ENCODE results near the gene ENTPD7.
"Not testable (repeated sequence)": the region's sequence is repeated elsewhere in the genome, so short reads cannot be mapped to it uniquely, and the experiment has no call there.

Gene ENTPD7

GRCh38 chr10:99695761-99696160 lies 36.5 kb downstream of the ENTPD7 start:
- FAIRE-seq, result no peak

- FAIRE-seq, result no peak
Measured at GRCh38 chr10:99698504-99699080, 39.3 kb downstream of the ENTPD7 start.

- FAIRE-seq, result no peak
Measured at GRCh38 chr10:99700649-99701048, 41.3 kb downstream of the ENTPD7 start.

GRCh38 chr10:99708428-99709012 lies 49.2 kb downstream of the ENTPD7 start:
- no peak for FAIRE-seq

GRCh38 chr10:99709480-99710229 lies 50.3 kb downstream of the ENTPD7 start:
- no peak for FAIRE-seq

- FAIRE-seq, result peak; percentile 93
Measured at GRCh38 chr10:99711129-99711719, 51.9 kb downstream of the ENTPD7 start.

- FAIRE-seq, result no peak
Measured at GRCh38 chr10:99714446-99714845, 55.1 kb downstream of the ENTPD7 start.

GRCh38 chr10:99720387-99720786 lies 61.1 kb downstream of the ENTPD7 start:
- no peak for FAIRE-seq

GRCh38 chr10:99730026-99730425 lies 70.7 kb downstream of the ENTPD7 start:
- no peak for FAIRE-seq

GRCh38 chr10:99731306-99732032 lies 72.2 kb downstream of the ENTPD7 start:
- FAIRE-seq, result no peak

GRCh38 chr10:99732033-99732842 lies 72.9 kb downstream of the ENTPD7 start, which contains the start of the genes COX15 and CUTC:
TSS of gene COX15 (minus strand) at chr10:99732127. CDS start at chr10:99732049, 78 bp downstream.
TSS of gene CUTC (plus strand) at chr10:99732234. CDS start at chr10:99732349, 115 bp downstream.
- peak; percentile 95 for FAIRE-seq

GRCh38 chr10:99733366-99733765 lies 74.1 kb downstream of the ENTPD7 start:
- no peak for FAIRE-seq

- not testable (repeated sequence) for FAIRE-seq
Measured at GRCh38 chr10:99734111-99734510, 74.8 kb downstream of the ENTPD7 start.

GRCh38 chr10:99740260-99740659 lies 81.0 kb downstream of the ENTPD7 start:
- peak; percentile 47 for FAIRE-seq

GRCh38 chr10:99740933-99741559 lies 81.7 kb downstream of the ENTPD7 start:
- FAIRE-seq, result no peak

GRCh38 chr10:99742254-99742653 lies 82.9 kb downstream of the ENTPD7 start:
- no peak for FAIRE-seq

GRCh38 chr10:99742701-99743100 lies 83.4 kb downstream of the ENTPD7 start:
- FAIRE-seq, result no peak

- no peak for FAIRE-seq
Measured at GRCh38 chr10:99743841-99744240, 84.5 kb downstream of the ENTPD7 start.

- not testable (repeated sequence) for FAIRE-seq
Measured at GRCh38 chr10:99746166-99746565, 86.9 kb downstream of the ENTPD7 start.

GRCh38 chr10:99748823-99749451 lies 89.6 kb downstream of the ENTPD7 start:
- FAIRE-seq, result no peak

GRCh38 chr10:99750641-99751040 lies 91.3 kb downstream of the ENTPD7 start:
- no peak for FAIRE-seq

Measured in G401.6 (cell line).